HG02943 (cell line): ENCODE measurements around the gene ST3GAL2.
"Not testable (repeated sequence)": the region's sequence is repeated elsewhere in the genome, so short reads cannot be mapped to it uniquely, and the experiment has no call there.

ENCODE experiments used
- ATAC-seq: cut with Tn5 transposase; IDR thresholded peaks from one replicate; pipeline ENCODE4 v1.9.1; 2021; ENCODE audit warnings: mild to moderate bottlenecking, low read depth, moderate library complexity; ENCODE audit not compliant: unreplicated experiment

ST3GAL2 gene

DNA sequence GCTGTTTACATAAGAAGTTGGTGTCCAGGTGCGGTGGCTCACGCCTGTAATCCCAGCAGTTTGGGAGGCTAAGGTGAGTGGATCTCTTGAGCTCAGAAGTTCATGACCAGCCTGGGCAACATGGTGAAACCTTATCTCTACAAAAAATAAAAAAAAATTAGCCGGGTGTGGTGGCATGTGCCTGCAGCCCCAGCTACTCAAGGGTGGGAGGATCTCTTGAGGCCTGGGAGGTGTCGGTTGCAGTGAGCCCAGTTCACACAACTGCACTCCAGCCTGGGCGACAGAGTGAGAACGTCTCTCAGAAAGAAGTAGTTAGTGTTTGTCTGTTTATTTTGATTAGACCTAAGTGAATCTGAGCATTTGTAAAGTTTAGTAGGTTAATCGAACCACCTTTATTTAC lies 79.3 kb downstream of the ST3GAL2 start:
- no peak for ATAC-seq

DNA sequence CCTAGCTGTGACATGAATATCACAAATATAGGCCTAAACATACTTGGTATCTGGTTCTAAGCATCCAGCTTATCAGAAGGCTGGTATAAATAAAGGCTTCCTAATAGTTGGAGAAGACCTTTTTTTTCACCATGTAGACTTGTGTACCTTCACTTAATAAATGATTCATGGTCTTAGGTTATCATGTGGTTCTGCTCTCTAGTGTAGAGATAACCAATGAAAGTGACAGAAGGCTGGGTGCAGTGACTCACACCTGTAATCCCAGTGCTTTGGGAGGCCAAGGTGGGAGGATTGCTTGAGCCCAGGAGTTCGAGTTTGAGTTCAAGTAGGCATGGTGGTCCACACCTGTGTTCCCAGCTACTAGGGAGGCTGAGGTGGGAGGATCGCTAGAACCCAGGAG lies 89.1 kb downstream of the ST3GAL2 start:
- ATAC-seq, result no peak

DNA sequence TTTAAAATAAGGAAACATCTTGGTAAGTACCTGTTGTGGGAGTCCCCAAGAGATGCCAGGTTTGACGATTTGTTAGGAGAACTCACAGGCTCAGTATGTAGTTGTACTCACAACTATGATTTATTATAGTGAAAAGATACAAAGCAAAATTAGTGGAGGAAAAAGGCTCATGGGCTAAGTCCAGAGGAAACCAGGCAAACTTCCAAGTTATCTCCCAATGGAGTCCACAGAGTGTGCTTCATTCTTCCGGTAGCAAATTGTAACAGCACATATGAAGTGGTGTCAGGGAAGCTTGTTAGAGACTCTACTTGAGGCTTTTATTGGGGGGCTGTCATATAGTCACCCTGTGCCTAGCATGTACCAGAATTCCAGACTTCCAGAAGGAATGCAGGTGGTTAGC lies 89.9 kb downstream of the ST3GAL2 start:
- ATAC-seq, result no peak

DNA sequence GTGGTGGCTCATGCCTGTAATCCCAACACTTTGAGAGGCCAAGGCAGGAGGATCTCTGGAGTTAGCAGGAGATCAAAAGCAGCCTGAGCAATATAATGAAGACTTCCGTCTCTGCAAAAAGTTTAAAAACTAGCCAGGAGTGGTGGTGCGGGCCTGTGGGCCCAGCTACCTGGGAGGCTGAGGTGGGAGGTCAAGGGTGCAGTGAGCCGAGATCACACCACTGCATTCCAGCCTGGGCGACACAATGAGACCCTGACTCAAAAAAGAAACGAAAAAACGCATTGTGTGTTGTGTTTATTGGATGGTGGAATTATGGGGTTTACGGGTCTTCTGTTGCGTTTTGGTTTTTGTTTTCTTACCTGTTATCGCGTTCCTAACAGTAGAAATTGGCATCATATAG lies 93.1 kb downstream of the ST3GAL2 start:
- no peak for ATAC-seq

DNA sequence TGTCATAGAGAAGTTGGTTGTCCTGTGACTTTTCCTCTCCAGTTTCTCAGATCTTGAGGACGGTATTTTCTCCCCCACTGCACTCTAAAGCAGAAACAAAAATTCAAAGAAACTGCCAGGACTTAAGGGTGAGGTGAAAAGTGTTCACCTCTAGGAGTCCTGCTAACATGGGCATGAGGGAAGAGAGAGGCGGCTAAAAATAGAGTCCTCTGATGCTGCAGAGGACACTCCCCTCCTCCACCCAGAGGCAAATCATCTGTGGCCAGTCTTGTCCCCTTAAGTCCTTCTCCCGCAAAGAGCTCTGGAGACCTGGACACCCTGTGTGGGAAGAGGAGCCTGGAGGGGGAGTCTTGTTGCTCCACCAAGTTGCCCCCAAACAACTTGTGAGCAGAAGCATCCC lies 96.9 kb downstream of the ST3GAL2 start:
- no peak for ATAC-seq

DNA sequence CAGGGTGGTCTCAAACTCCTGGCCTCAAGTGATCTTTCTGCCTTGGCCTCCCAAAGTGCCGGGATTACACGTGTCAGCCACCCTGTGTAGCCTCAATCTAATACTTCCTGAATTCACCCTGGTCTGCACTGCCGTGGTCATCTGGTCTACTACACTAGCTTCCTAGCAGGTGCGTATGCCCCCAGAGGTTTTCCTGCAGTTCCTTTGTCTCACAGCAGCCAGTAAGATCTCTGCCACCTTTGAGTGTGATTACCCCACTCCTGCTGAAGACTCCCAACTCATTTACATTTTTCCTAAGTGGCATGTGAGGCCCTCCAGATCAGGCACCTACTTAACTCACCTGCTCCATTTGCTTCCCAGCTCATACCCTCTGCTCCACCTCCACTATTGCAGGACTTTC lies 97.3 kb downstream of the ST3GAL2 start:
- ATAC-seq, result no peak

DNA sequence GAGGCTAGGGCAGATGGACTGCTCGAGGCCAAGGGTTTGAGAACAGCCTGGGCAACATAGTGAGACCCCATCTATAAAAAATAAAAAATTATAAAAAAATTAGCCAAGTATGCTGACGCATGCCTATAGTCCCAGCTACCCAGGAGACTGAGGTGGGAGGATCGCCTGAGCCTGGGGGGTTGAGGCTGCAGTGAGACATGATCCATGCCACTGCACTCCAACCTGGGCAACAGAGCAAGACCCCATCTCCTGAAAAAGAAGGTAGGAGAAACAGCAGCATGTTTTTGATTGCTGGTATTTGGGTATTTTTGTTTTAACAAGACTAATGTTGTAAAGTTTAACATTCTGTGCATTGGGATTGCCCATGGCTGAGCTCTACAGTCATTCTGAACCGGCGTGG lies 101.1 kb downstream of the ST3GAL2 start:
- no peak for ATAC-seq

DNA sequence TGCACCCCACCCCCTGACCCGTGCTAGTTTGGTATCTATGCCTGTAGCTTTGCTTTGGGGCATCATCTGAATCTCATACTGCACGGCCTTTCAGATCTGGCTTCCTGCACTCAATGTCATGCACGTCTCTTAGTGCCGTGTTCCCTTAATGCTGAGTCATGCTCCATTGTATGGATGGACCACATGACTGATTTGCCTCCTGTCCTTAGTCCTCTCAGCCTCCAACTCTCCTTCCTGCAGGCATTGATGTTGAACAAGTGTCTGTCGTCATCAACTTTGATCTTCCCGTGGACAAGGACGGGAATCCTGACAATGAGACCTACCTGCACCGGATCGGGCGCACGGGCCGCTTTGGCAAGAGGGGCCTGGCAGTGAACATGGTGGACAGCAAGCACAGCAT lies 106.2 kb downstream of the ST3GAL2 start:
- ATAC-seq, result not testable (repeated sequence)

DNA sequence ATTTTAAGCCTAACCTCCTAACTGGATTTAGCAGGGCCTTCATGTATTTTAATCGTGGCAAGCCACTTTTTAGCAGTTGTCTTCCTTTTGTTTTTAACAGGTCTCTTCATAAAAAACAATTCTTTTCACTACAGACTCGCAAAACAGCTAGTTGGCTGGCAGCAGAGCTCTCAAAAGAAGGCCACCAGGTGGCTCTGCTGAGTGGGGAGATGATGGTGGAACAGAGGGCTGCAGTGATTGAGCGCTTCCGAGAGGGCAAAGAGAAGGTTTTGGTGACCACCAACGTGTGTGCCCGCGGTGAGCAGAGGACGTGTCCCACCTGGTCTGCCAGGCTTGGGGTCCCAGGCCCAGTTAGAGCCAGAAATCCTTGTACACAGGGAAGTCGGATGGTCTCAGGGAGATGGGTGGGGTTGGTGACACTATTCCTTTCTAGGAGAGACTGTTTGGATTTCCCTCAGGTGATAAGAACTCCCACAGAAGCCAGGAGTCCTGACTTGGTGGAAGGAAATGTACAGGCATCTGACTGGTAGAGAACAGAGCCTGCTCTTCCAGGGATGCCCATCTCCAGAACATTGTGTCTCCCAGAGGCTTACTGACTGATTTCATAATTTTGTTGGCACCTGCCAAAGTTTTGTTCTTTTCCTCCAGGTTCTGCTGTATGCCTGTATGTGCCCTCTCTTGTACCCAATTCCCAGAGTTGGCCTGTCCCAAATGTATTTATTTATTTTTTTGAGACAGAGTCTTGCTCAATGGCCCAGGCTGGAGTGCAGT lies 107.1 kb downstream of the ST3GAL2 start:
- ATAC-seq, result no peak

DNA sequence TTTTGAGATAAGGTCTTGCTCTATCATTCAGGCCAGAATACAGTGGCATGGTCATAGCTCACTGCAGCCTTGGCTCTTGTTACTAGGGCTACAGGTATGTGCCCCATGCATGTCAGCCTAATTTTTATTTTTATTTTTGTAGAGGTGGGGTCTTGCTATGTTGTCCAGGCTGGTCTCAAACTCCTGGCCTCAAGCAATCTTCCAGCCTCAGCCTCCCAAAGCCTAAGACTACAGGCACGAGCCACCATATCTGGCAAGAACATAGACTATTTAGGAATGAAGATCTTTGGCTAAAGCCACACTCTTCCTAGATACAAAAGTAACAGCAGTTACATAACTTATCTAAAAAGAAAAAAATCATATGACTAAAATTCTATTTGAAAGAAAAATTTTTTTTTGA lies 107.8 kb downstream of the ST3GAL2 start:
- no peak for ATAC-seq
